Spleen (tissue), 11 donors: ENCODE data around the gene SOS1. TPM values are rescaled to one million over a fixed set of nuclear protein-coding genes. Genes with fewer than 3 reads are reported as not detected.

Experiments
- DNase-seq: peaks from one replicate; pipeline ENCODE4 v3.0.0-alpha.2; 2020
- H3K27ac ChIP-seq, 8 donors: fragments of 200-600 bp; sonication (generic) in 7 of 8; 1 replicate in 4 of 8; 2 replicates in 4 of 8; pipeline versions ENCODE4 v1.5.0 to v1.8.0; 2016 to 2021; ENCODE audit warnings: inconsistent platforms in 4 of 8, mild to moderate bottlenecking in 4 of 8, moderate library complexity in 1 of 8
- H3K27me3 ChIP-seq, 7 donors: fragments of 200-600 bp; sonication (generic) in 6 of 7; replicated peaks in 1 of 7; 1 replicate in 4 of 7; 2 replicates in 3 of 7; pipeline versions ENCODE4 v1.5.0 to v1.8.0; 2016 to 2021; ENCODE audit warnings: inconsistent platforms in 3 of 7, mild to moderate bottlenecking in 1 of 7
- H3K36me3 ChIP-seq, 6 donors: fragments of 200-600 bp; sonication (generic) in 5 of 6; 1 replicate in 4 of 6; 2 replicates in 2 of 6; pipeline versions ENCODE4 v1.5.0 to v1.8.0; 2016 to 2021; ENCODE audit warnings: inconsistent platforms in 2 of 6
- H3K4me1 ChIP-seq, 6 donors: fragments of 200-600 bp; sonication (generic) in 5 of 6; 1 replicate in 3 of 6; 2 replicates in 3 of 6; pipeline versions ENCODE4 v1.5.0 to v1.8.0; 2016 to 2021; ENCODE audit warnings: inconsistent platforms in 3 of 6
- H3K4me3 ChIP-seq, 8 donors: fragments of 200-600 bp; sonication (generic) in 7 of 8; 1 replicate in 4 of 8; 2 replicates in 4 of 8; pipeline versions ENCODE4 v1.5.0 to v1.8.0; 2016 to 2021; ENCODE audit warnings: inconsistent platforms in 4 of 8, mild to moderate bottlenecking in 4 of 8, moderate library complexity in 2 of 8
- H3K9me3 ChIP-seq, 8 donors: fragments of 200-600 bp; sonication (generic) in 7 of 8; 1 replicate in 4 of 8; 2 replicates in 4 of 8; pipeline versions ENCODE4 v1.5.0 to v1.8.0; 2016 to 2021; ENCODE audit warnings: inconsistent platforms in 4 of 8
- POLR2A ChIP-seq, 3 donors: fragments of 450-650 bp; IDR thresholded peaks; one replicate each; pipeline ENCODE4 v1.5.1; 2017; ENCODE audit warnings: antibody characterized with exemption in 3 of 3, mild to moderate bottlenecking in 1 of 3
- POLR2AphosphoS5 ChIP-seq, 3 donors: sonication (generic); formaldehyde crosslinking; IDR thresholded peaks; one replicate each; pipeline ENCODE4 v1.5.1; 2017; ENCODE audit warnings: antibody characterized with exemption in 3 of 3
- WGBS, 5 donors: extraction: QIAGEN DNeasy Blood & Tissue Kit in 3 of 5; methylation state at CpG; one replicate each; pipeline versions ENCODE4 v1.1.5 to v1.1.7; 2013 to 2018; 5-methylcytosine and 5-hydroxymethylcytosine counted together
- intact Hi-C: fragments of 100-400 bp; cut with DNase I; formaldehyde crosslinking; loops from one replicate; pipeline ENCODE4 v1.15.0; 2023; ENCODE audit warnings: low total_unique reads
- polyA plus RNA-seq, 3 donors: library from polyadenylated mRNA; stranded (reverse); fragments of 200-250 nt; gene quantifications; one replicate each; pipeline ENCODE4 v1.2.1, GENCODE V29; 2013
- total RNA-seq, 7 donors: library from RNA; depleted of rRNA in 3 of 7; stranded (reverse); fragments of >200 nt in 3 of 7; fragmentation: NEBNext Ultra II Directional in 4 of 7; extraction: Animal tissue kit (Norgen Biotek cat#: 25700) in 4 of 7; gene quantifications; one replicate each; pipeline versions ENCODE4 v1.1.0 to v1.2.1, GENCODE V29; 2016 to 2021
- TF ChIP-seq, protein P1 (sequence below), 11 experiments: fragments of 200-600 bp in 7 of 11; fragments of 450-650 bp in 4 of 11; sonication (generic) in 4 of 11; IDR thresholded peaks in 8 of 11; conservative IDR thresholded peaks in 3 of 11; 1 replicate in 7 of 11; 2 replicates in 4 of 11; pipeline versions ENCODE4 v1.4.0 to v1.8.0; 2016 to 2021; ENCODE audit warnings: antibody characterized with exemption in 11 of 11, inconsistent platforms in 4 of 11, mild to moderate bottlenecking in 1 of 11
- donor health status: healthy with polysubstance abuse.
- donor health status: DM: no; HTN: no; CAD: no; lungs with moderate emphysema.
- donor health status: DM: no; HTN: no; CAD: no.
- donor health status: Bipolar disorder and iron deficiency.
- donor health status: healthy.
- donor health status: DM: no; HTN: no; CAD: no.
- donor health status: DM: yes; HTN: yes; CAD: no.

SOS1 gene
- total and polyA plus RNA-seq, 10 donors: 5.9 to 85.8 (median 42.8) TPM

DNA sequence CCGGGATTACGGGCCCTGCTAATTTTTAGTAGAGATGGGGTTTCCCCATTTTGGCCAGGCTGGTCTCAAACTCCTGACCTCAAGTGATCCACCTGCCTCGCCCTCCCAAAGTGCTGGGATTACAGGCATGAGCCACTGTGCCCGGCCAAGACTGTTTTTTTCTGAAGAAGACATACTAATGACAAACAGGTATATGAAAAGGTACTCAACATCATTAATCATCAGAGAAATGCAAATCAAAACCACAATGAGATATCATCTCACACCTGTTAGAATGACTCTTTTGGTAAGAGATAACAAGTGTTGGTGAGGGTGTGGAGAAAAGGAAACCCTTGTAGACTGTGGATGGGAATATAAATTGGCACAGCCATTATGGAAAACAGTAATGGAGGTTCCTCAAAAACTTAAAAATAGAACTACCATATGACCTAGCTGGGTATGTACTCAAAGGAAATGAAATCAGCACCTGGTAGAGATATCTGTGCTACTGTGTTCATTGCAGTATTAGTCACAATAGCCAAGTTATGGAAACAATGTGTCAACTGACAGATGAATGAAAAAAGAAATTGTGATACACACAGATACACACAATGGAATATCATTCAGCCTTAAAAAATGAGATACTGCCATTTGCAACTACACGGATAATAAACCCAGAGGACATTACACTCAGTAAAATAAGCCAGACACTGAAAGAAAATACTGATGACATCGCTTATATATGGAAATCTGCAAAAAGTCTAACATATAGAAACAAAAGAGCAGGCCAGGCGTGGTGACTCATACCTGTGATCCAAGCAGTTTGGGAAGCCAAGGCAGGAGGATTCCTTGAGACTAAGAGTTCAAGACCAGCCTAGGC, 20.8 kb downstream of the SOS1 start:
- TF ChIP-seq, protein P1, sequence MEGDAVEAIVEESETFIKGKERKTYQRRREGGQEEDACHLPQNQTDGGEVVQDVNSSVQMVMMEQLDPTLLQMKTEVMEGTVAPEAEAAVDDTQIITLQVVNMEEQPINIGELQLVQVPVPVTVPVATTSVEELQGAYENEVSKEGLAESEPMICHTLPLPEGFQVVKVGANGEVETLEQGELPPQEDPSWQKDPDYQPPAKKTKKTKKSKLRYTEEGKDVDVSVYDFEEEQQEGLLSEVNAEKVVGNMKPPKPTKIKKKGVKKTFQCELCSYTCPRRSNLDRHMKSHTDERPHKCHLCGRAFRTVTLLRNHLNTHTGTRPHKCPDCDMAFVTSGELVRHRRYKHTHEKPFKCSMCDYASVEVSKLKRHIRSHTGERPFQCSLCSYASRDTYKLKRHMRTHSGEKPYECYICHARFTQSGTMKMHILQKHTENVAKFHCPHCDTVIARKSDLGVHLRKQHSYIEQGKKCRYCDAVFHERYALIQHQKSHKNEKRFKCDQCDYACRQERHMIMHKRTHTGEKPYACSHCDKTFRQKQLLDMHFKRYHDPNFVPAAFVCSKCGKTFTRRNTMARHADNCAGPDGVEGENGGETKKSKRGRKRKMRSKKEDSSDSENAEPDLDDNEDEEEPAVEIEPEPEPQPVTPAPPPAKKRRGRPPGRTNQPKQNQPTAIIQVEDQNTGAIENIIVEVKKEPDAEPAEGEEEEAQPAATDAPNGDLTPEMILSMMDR (IDR thresholded peaks at IDR 0.05 in 8 of 11, conservative IDR thresholded peaks at IDR 0.05 in 3 of 11): no peak
- no peak for TF ChIP-seq POLR2A (IDR thresholded peaks at IDR 0.05)
- TF ChIP-seq POLR2AphosphoS5 (IDR thresholded peaks at IDR 0.05): no peak
- DNase-seq: no peak
- WGBS, 5 donors: 86 to 93% (median 89%) methylated on average over 7 of the region's 7 CpGs

DNA sequence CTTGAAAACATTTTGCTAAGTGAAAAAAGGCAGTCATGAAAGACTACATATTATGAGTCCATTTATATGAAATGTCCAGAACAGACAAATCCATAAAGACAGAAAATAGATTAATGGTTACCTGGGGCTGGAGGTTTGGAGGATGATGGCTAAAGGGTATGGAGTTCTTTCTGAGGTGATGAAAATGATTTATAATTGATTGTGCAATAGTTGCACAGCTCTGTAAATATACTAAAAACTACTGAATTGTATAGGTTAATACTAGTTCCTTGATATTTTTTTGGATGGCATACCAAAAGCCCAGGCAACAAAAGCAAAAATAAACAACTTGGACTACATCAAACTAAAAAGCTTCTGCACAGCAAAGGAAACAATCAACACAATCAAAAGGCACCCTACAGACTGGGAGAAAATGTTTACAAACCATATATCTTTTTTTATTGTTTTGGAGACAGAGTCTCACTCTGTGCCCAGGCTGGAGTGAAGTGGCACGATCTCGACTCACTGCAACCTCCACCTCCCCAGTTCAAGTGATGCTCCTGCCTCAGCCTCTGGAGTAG, 21.5 kb downstream of the SOS1 start:
- Histone ChIP-seq H3K9me3 (no peaks in the 10 kb centered on the region), H3K27me3 (no peaks in the 10 kb centered on the region), H3K4me3 (no peak overlapping the region), H3K4me1 (peaks cover 7 to 75% (median 49%) of the 10 kb centered on the region in 6 donors), H3K36me3 (no peaks in the 10 kb centered on the region), H3K27ac (peak overlapping the region in 2 of 8 donors; percentile 6 to 11)
- intact Hi-C loops: no loop called here
- TF ChIP-seq, protein P1 (IDR thresholded peaks at IDR 0.05 in 8 of 11, conservative IDR thresholded peaks at IDR 0.05 in 3 of 11): no peak
- TF ChIP-seq POLR2AphosphoS5 (IDR thresholded peaks at IDR 0.05) (no peak), POLR2A (IDR thresholded peaks at IDR 0.05) (no peak)
- no peak for DNase-seq
- 81 to 100% (median 98%) methylated on average over 2 of the region's 2 CpGs for WGBS, 5 donors

More for the DNA sequence above, 20.8 kb downstream of the SOS1 start:
- no peaks in the 10 kb centered on the region for H3K27me3 ChIP-seq
- intact Hi-C loops: no loop called here
- H3K4me3 ChIP-seq: no peak overlapping the region
- H3K9me3 ChIP-seq: no peaks in the 10 kb centered on the region
- no peaks in the 10 kb centered on the region for H3K36me3 ChIP-seq
- peak overlapping the region in 2 of 8 donors; percentile 6 to 11 for H3K27ac ChIP-seq
- H3K4me1 ChIP-seq: peaks cover 4 to 70% (median 41%) of the 10 kb centered on the region in 6 donors

DNA sequence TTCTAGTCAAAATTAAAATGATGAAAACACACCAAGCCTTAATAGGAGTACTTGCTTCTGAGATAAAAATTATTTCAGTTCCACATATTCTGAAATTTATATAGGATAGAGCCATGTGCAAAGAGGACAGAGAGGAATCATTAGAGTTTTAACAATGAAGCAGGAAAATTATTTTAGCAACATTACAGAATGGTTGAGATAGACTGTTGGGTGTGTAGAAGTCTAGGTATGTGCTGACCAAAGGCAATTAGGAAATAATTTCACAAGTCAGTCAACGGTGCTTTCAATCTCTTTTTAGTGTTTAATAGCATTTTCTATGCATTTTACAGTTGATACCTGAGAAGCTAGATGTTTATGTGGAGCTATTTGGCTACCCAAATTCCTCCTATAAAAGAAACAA, 25.2 kb downstream of the SOS1 start:
- no peak for DNase-seq

More for the DNA sequence above, 25.2 kb downstream of the SOS1 start:
- peaks cover 0 to 8% (median 0%) of the 10 kb centered on the region in 6 donors for H3K36me3 ChIP-seq
- no peak overlapping the region for H3K4me3 ChIP-seq
- no peaks in the 10 kb centered on the region for H3K27me3 ChIP-seq
- H3K4me1 ChIP-seq: peaks cover 7 to 82% (median 54%) of the 10 kb centered on the region in 6 donors
- TF ChIP-seq, protein P1 (IDR thresholded peaks at IDR 0.05 in 8 of 11, conservative IDR thresholded peaks at IDR 0.05 in 3 of 11): no peak
- TF ChIP-seq POLR2AphosphoS5 (IDR thresholded peaks at IDR 0.05) (no peak), POLR2A (IDR thresholded peaks at IDR 0.05) (no peak)
- WGBS, 5 donors: 38 to 83% (median 38%) methylated on average over 1 of the region's 1 CpG
- intact Hi-C loops: no loop called here
- peak overlapping the region in 5 of 8 donors; percentile 9 to 47 (median 22) for H3K27ac ChIP-seq
- H3K9me3 ChIP-seq: no peaks in the 10 kb centered on the region
